HEK293T (cell line): ENCODE measurements around the gene CPNE2.

Experiments
- ARNT ChIP-seq: fragments of 450-650 bp; IDR thresholded peaks from 2 replicates; pipeline ENCODE4 v1.6.1; 2017; ENCODE audit warnings: mild to moderate bottlenecking
- BHLHE40 ChIP-seq: fragments of 450-650 bp; IDR thresholded peaks from 2 replicates; pipeline ENCODE4 v1.6.1; 2016; ENCODE audit warnings: mild to moderate bottlenecking, moderate library complexity, borderline replicate concordance
- CTBP1 ChIP-seq: fragments of 450-650 bp; IDR thresholded peaks from 2 replicates; pipeline ENCODE4 v1.6.1; 2016; ENCODE audit warnings: borderline replicate concordance
- ELF4 ChIP-seq: fragments of 450-650 bp; IDR thresholded peaks from 2 replicates; pipeline ENCODE4 v1.6.1; 2017; ENCODE audit warnings: antibody characterized with exemption
- FOXA1 ChIP-seq: fragments of 450-650 bp; IDR thresholded peaks from 2 replicates; pipeline ENCODE4 v1.6.1; 2016; ENCODE audit warnings: mild to moderate bottlenecking
- FOXK2 ChIP-seq: fragments of 450-650 bp; IDR thresholded peaks from 2 replicates; pipeline ENCODE4 v1.6.1; 2016; ENCODE audit warnings: mild to moderate bottlenecking
- FOXM1 ChIP-seq: fragments of 450-650 bp; IDR thresholded peaks from 2 replicates; pipeline ENCODE4 v1.6.1; 2017; ENCODE audit warnings: mild to moderate bottlenecking, borderline replicate concordance
- HDGF ChIP-seq: fragments of 450-650 bp; IDR thresholded peaks from 2 replicates; pipeline ENCODE4 v1.6.1; 2017; ENCODE audit warnings: antibody characterized with exemption, borderline replicate concordance
- L3MBTL2 ChIP-seq: fragments of 450-650 bp; conservative IDR thresholded peaks from 2 replicates; pipeline ENCODE4 v1.6.1; 2016; ENCODE audit warnings: mild to moderate bottlenecking
- NFRKB ChIP-seq: fragments of 450-650 bp; IDR thresholded peaks from 2 replicates; pipeline ENCODE4 v1.6.1; 2016; ENCODE audit warnings: mild to moderate bottlenecking, moderate library complexity
- SP1 ChIP-seq: fragments of 450-650 bp; IDR thresholded peaks from 2 replicates; pipeline ENCODE4 v1.6.1; 2017
- TARDBP ChIP-seq: fragments of 450-650 bp; IDR thresholded peaks from 2 replicates; pipeline ENCODE4 v1.6.1; 2016
- ZNF384 ChIP-seq: fragments of 450-650 bp; IDR thresholded peaks from 2 replicates; pipeline ENCODE4 v1.6.1; 2016

DNA sequence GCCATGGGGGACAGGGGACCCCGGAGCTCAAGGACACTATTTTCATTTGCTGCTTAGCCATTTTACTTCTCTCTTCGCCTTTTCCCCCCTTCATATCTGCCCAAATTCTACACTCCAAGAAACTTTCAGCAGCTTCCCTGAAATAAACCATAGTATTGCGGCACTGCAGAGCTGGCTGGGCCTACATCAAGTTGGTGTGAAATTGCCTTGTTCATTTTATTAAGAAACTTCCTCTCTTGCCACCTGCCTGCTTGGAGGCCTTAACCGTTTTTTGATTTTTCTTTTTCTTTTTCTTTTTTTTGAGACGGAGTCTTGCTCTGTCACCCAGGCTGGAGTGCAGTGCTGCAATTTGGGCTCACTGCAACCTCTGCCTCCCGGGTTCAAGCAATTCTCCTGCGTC is 7.4 kb upstream of the CPNE2 start:
- TF ChIP-seq SP1 (no peak), CTBP1 (no peak), FOXM1 (no peak), HDGF (no peak), FOXK2 (no peak), ZNF384 (no peak), TARDBP (no peak), NFRKB (no peak), ARNT (no peak), L3MBTL2 (no peak), FOXA1 (no peak), BHLHE40 (no peak), ELF4 (no peak)
